Activated naive CD4-positive, alpha-beta T cell treated with anti-CD3 and anti-CD28 coated beads, Interleukin-2, amount 50 U/mL, for 24 hours (primary cell): ENCODE results near the gene PPP4R2.

Experiments used
- H3K27ac Mint-ChIP-seq: one replicate; pipeline ENCODE4 v1.8.0; 2021; ENCODE audit warnings: mild to moderate bottlenecking, mixed read lengths
- H3K27me3 Mint-ChIP-seq: one replicate; pipeline ENCODE4 v1.8.0; 2021; ENCODE audit warnings: mixed read lengths
- H3K36me3 Mint-ChIP-seq: one replicate; pipeline ENCODE4 v1.8.0; 2021; ENCODE audit warnings: mixed read lengths
- H3K4me1 Mint-ChIP-seq: one replicate; pipeline ENCODE4 v1.8.0; 2021; ENCODE audit warnings: mixed read lengths
- H3K4me3 Mint-ChIP-seq: one replicate; pipeline ENCODE4 v1.8.0; 2021; ENCODE audit warnings: mild to moderate bottlenecking, mixed read lengths
- H3K9me3 Mint-ChIP-seq: one replicate; pipeline ENCODE4 v1.8.0; 2021; ENCODE audit warnings: mixed read lengths

Gene PPP4R2

DNA sequence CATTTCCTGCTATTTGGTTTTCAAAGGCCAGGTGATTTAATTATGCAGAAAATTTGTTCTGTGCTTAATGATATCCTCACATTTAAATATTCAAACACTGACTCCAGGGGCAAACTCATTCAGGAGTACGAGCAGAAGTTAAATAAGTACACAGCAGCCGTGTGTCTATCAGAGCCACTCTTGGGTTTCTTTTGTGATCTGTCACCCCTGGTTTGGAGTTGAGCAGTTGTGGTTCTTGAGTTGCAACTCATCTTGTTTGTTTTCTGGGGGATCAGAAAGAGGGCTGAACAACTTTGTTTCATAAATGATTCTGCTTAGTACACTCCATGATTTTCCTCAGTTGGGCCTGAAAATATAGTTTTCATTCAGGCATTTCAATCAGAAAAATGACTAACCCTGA lies 25.7 kb upstream of the PPP4R2 start:
- H3K9me3 Mint-ChIP-seq = no peaks in the 10 kb centered on the region
- H3K27ac Mint-ChIP-seq = no peak overlapping the region
- no peaks in the 10 kb centered on the region for H3K27me3 Mint-ChIP-seq
- H3K4me3 Mint-ChIP-seq = no peak overlapping the region
- H3K36me3 Mint-ChIP-seq = no peaks in the 10 kb centered on the region
- H3K4me1 Mint-ChIP-seq = peaks cover 5% of the 10 kb centered on the region

DNA sequence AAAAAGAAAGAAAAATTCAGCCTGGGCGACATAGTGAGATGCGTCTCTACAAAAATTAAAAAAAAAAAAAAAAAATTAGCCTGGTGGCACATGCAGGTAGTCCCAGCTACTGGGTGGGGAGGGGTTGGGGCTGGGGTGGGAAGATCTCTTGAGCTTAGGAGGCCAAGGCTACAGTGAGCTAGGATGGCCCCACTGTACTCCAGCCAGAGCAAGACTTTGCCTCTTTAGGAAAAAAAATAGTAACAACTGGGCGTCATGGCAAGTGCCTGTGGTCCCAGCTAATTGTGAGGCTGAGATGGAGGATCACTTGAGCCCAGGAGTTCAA lies 23.9 kb upstream of the PPP4R2 start:
- H3K4me1 Mint-ChIP-seq = peaks cover 7% of the 10 kb centered on the region
- no peaks in the 10 kb centered on the region for H3K36me3 Mint-ChIP-seq
- no peaks in the 10 kb centered on the region for H3K27me3 Mint-ChIP-seq
- H3K27ac Mint-ChIP-seq = no peak overlapping the region
- no peaks in the 10 kb centered on the region for H3K9me3 Mint-ChIP-seq
- no peak overlapping the region for H3K4me3 Mint-ChIP-seq

DNA sequence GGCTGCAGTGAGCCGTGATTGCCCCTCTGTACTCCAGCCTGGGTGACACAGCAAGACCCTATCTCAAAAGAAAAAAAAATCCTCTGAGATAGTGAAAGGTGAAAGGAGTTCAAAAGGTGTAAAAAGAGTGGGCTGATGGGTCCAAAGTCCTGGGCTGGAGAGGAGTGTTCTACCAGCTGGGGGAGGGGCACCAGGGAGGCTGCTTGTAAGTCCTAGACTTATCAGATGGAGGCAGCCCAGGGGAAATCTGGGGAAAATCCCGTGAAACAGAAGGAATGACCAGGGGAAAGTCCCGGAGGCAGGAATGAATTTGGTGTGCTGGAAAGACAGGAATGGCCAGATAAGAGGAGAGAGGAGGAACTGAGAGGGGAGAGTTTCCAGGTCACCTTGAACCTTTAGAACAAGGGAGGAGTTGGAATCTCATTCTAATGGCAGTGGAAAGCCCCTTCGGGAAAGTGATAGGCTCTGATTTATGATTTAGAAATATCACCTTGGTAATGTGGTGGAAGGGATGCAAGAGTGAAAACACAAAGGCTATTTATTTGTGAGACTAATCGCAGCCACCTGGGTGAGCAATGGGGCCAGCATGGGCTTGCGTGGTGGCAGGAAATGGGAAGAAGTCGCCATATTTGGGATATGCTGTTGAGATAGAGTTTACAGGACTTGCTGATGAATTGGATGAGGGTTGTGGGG lies 23.4 kb upstream of the PPP4R2 start:
- Mint-ChIP-seq H3K4me3 (no peak overlapping the region), H3K27ac (no peak overlapping the region), H3K9me3 (no peaks in the 10 kb centered on the region), H3K4me1 (peaks cover 7% of the 10 kb centered on the region), H3K27me3 (no peaks in the 10 kb centered on the region), H3K36me3 (no peaks in the 10 kb centered on the region)

DNA sequence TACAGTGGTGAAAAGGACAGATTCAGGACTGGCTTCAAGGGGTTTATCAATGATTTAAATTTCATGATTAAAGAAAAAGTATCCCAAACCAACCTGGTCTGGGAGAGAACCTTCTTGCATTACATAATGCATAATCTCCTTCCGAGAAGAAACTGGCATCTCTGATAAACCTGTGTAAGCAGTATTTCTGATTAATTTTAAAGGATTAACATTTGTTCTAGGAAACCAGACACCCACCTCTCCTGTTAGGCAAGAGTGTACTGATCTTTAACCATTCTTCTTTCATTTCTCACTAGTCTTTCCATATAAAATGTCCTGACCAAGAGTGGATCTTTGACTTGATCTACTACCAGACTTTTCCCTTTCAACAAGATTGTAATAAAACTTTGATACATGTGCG lies 22.8 kb upstream of the PPP4R2 start:
- Mint-ChIP-seq H3K9me3 (no peaks in the 10 kb centered on the region), H3K27me3 (no peaks in the 10 kb centered on the region), H3K36me3 (no peaks in the 10 kb centered on the region), H3K4me3 (no peak overlapping the region), H3K4me1 (peaks cover 7% of the 10 kb centered on the region), H3K27ac (no peak overlapping the region)

DNA sequence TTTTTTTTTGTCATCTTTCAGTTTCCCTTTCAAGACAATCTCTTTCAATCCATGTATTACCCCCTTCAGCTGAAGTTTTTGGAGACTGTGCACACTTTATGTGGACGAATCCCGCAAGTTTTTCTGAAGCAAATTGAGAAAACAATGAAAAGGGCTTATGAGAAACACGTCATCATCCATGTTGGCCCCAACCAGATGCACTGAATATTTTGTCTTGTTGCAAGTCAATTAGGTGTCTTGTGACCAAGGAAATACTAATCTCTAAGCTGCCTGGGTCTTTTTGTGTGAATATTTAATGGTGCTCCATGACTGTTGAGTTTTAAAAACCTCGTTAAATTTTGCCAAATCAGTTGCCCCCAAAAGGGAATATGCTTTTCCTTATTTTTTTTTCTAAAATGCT lies 21.7 kb upstream of the PPP4R2 start:
- Mint-ChIP-seq H3K9me3 (no peaks in the 10 kb centered on the region), H3K4me3 (no peak overlapping the region), H3K27me3 (peaks cover 1% of the 10 kb centered on the region), H3K27ac (no peak overlapping the region), H3K4me1 (peaks cover 7% of the 10 kb centered on the region), H3K36me3 (peaks cover 1% of the 10 kb centered on the region)

DNA sequence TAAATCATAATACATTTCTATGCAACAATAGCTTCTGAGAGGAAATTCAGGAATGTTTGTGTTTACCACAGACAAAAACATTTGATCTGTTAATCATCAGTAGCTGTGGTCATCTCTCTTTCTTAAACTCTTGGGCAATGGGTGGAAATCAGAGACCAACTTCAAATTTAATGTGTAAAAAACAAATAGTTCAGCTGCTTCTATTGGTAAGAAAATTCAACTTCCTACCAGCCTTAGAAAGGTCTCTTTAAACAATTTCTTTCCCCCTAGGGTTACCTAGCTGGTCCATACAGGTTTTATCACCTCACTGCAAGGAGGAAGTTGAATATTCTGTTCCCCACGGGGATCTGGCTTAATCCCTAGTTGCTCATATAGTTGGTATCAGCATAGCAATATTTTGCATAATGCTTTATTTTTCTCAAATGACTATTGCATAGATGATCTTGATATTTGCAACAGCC lies 20.3 kb upstream of the PPP4R2 start:
- H3K27me3 Mint-ChIP-seq = peaks cover 2% of the 10 kb centered on the region
- H3K4me3 Mint-ChIP-seq = no peak overlapping the region
- peaks cover 2% of the 10 kb centered on the region for H3K36me3 Mint-ChIP-seq
- no peaks in the 10 kb centered on the region for H3K9me3 Mint-ChIP-seq
- H3K27ac Mint-ChIP-seq = no peak overlapping the region
- H3K4me1 Mint-ChIP-seq = peaks cover 7% of the 10 kb centered on the region

DNA sequence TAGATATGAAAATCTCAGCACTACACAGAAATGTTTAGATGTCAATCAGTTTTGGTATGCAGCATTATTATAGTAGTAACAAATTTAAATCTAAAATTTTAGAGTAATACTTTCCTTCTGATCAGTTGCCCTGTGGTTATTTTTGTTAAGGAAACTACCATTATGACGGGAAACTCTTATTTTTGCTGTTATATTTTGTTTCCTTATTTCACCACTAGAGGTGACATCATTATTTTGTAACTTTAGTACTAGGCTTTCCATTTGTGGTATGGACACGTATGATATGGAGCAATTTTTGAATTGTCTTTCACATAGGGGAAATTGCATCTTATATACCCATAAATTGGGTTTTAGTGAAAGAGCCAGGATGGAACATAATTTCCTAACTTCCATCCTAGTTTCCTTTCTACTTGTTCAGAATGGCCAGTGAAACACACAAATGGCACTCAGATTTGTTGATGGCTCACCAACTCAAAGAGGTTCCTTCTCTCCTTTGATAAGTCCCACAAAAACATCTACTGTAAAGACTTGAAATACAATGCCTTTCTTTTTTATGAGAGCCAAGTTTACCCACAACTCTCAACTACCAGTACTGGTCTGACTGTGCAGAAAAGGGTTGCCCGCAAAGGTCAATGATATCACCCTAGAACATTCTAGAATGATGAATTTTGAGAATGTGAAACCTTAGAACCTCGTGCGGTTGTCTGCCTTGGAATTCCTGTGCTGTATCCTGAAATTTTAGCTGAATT lies 19.4 kb upstream of the PPP4R2 start:
- H3K27me3 Mint-ChIP-seq = peaks cover 2% of the 10 kb centered on the region
- H3K36me3 Mint-ChIP-seq = peaks cover 2% of the 10 kb centered on the region
- H3K4me3 Mint-ChIP-seq = no peak overlapping the region
- H3K27ac Mint-ChIP-seq = no peak overlapping the region
- H3K4me1 Mint-ChIP-seq = peaks cover 7% of the 10 kb centered on the region
- no peaks in the 10 kb centered on the region for H3K9me3 Mint-ChIP-seq

DNA sequence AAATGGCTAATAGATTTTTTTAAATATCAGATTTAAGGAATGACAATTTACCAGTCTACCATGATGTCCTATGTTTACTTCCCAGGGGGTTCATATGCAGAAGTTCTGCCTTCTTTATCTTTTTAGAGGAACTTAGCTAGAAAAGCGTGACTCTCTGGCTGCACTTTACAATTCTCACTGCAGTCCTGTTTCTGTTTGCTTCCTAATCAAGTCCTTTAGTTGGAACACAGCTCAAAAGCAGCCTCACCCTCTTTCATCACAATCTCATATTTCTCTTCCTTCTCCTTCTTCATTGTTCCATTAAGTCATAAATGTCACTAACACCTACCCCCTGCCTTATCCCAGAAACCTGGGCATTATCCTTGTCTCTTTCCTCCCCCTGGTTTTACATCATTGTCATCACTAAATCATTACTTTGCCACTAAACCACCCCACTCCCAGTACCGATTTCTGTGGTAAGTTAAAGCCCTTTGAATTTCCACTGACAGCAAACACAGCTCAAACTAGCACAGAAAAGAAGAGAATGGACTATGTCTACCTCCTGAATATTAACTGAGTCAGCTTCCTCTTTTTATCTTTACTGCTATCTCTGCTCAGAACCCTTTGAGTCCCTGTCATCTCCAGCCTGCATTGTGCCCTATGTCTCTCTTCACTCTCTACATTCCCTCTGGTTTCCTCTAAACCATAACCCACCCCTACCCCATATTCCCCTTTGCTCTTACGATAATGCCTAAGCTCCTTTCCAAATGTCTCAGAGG lies 13.8 kb upstream of the PPP4R2 start:
- H3K9me3 Mint-ChIP-seq = peaks cover 4% of the 10 kb centered on the region
- H3K4me3 Mint-ChIP-seq = no peak overlapping the region
- H3K36me3 Mint-ChIP-seq = peaks cover 4% of the 10 kb centered on the region
- peaks cover 2% of the 10 kb centered on the region for H3K27me3 Mint-ChIP-seq
- no peaks in the 10 kb centered on the region for H3K4me1 Mint-ChIP-seq
- no peak overlapping the region for H3K27ac Mint-ChIP-seq

DNA sequence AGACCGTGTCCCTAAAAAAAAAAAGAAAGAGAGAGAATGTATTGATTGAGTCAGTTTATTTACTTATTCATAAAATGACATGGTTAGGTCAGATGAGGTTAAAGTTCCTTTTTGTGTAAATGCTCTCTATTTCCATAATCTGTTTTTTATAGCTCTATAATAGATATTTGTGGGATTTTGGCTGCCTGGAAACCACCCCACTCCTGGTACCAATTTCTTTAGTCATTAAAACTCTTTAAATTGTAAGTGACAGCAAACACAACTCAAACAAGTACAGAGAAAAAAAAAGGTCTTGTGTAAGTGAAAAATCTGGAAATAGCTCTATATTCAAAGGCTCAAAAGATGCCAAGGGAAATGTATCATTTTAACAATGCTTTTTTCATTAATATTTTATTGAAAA lies 11.0 kb upstream of the PPP4R2 start:
- Mint-ChIP-seq H3K4me3 (no peak overlapping the region), H3K27me3 (no peaks in the 10 kb centered on the region), H3K9me3 (peaks cover 4% of the 10 kb centered on the region), H3K4me1 (no peaks in the 10 kb centered on the region), H3K27ac (no peak overlapping the region), H3K36me3 (peaks cover 2% of the 10 kb centered on the region)

DNA sequence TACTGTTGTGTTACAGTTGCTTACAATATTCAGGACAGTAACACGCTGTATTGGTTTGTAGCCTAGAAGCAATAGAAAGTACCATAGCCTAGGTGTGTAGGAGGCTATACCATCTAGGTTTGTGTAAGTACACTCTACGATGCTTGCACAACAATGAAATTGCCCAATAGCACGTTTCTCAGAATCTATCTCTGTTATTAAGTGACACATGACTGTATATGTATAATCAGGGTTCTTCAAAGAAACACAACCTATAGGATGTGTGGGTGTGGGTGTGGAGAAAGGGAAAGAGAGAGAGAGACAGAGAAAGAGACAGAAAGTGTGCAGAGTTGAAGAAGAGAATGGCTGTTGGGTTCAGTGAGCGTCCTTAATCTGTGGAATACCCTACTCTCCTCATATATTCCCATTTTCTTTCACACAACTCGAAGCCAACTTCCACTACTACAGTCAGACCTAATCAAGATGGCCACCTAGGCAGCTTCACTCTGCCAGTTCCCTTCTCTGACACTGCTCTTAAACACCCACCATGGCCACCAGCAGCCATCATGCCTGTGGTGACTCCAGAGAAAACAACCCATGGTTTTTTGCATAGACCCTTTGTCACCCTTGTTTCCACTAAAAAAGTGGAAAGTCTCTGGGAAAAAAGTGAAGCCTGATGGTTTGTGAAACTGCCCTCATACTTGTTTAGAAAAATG lies 5.8 kb upstream of the PPP4R2 start:
- Mint-ChIP-seq H3K36me3 (no peaks in the 10 kb centered on the region), H3K27me3 (no peaks in the 10 kb centered on the region), H3K27ac (no peak overlapping the region), H3K4me3 (no peak overlapping the region), H3K4me1 (no peaks in the 10 kb centered on the region), H3K9me3 (peaks cover 4% of the 10 kb centered on the region)

DNA sequence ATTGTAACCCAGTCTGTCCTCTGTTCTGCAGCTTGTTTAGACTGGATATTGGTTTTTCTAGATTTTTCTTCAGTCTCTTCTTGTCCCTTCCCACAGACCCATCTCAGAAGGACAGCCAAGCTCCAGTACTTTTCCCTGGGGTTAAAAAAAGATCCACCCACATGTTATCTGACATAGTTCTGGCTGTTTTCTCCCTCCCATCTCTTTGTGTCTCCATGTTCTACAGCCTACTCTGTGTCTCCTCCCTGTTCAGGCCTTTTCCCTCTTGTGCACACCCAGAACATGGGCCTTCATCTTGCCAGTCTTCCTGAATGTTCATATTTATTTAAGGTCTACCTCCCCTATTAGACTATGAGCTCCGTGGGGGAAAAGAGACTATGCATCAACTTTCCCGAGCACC lies 5.1 kb upstream of the PPP4R2 start:
- no peaks in the 10 kb centered on the region for H3K27me3 Mint-ChIP-seq
- H3K4me1 Mint-ChIP-seq = no peaks in the 10 kb centered on the region
- no peaks in the 10 kb centered on the region for H3K36me3 Mint-ChIP-seq
- no peaks in the 10 kb centered on the region for H3K9me3 Mint-ChIP-seq
- H3K27ac Mint-ChIP-seq = no peak overlapping the region
- H3K4me3 Mint-ChIP-seq = no peak overlapping the region

DNA sequence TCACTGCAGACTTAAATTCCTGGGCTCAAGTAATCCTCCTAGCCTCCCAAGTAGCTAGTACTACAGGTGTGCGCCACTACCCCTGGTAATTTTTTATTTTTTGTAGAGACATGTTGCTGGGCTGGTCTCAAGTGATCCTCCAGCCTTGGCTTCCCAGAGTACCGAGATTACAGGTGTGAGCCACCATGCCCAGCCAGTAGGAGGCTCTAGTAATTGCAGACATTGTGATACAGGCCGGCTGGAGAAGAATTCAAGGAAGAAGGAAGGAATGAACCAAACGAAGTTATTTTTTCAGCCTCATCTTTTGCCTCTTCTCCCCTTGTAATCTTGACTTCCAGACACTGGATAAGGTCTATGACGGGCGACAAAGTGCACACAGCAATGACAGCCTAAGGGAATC lies 3.2 kb upstream of the PPP4R2 start:
- peaks cover 10% of the 10 kb centered on the region for H3K4me1 Mint-ChIP-seq
- no peaks in the 10 kb centered on the region for H3K9me3 Mint-ChIP-seq
- no peak overlapping the region for H3K4me3 Mint-ChIP-seq
- H3K27ac Mint-ChIP-seq = no peak overlapping the region
- H3K36me3 Mint-ChIP-seq = peaks cover 4% of the 10 kb centered on the region
- no peaks in the 10 kb centered on the region for H3K27me3 Mint-ChIP-seq

DNA sequence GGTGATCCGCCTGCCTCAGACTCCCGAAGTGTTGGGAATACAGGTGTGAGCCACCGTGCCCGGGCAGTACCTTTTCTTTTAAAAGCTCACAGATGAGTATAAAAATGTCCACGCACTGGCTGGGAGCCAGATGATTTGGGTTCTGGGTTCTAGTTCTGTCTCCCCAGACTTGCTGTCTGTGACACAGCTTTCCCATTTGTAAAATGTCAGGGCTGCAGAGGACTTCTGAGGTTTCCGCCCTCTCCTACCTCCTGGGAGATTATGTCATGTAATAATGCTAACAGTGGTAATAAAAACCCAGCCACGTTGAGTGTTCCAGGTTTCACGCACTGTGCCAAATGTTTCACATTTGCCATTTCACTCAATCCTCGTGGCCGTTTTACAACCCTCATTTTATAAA lies 1.3 kb upstream of the PPP4R2 start:
- H3K4me1 Mint-ChIP-seq = peaks cover 30% of the 10 kb centered on the region
- peak overlapping the region; percentile 61 for H3K4me3 Mint-ChIP-seq
- H3K9me3 Mint-ChIP-seq = no peaks in the 10 kb centered on the region
- peaks cover 11% of the 10 kb centered on the region for H3K36me3 Mint-ChIP-seq
- H3K27me3 Mint-ChIP-seq = no peaks in the 10 kb centered on the region
- H3K27ac Mint-ChIP-seq = no peak overlapping the region

DNA sequence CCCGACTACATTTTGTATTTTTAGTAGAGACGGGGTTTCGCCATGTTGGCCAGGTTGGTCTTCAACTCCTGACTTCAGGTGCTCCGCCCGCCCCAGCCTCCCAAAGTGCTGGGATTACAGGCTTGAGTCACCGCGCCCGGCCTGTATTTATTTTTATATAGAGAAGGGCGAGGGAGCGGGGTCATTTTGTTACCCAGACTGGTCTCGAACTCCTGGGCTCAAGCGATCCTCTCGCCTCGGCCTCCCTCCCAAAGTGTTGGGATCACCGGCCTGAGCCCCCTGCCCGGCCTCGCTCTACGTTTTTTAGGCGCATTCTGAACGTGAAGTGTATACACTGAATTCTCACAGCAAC lies 514 bp upstream of the PPP4R2 start:
- peak overlapping the region; percentile 92 for H3K4me3 Mint-ChIP-seq
- H3K4me1 Mint-ChIP-seq = peaks cover 37% of the 10 kb centered on the region
- H3K27me3 Mint-ChIP-seq = no peaks in the 10 kb centered on the region
- peaks cover 16% of the 10 kb centered on the region for H3K36me3 Mint-ChIP-seq
- H3K9me3 Mint-ChIP-seq = no peaks in the 10 kb centered on the region
- peak overlapping the region; percentile 79 for H3K27ac Mint-ChIP-seq

DNA sequence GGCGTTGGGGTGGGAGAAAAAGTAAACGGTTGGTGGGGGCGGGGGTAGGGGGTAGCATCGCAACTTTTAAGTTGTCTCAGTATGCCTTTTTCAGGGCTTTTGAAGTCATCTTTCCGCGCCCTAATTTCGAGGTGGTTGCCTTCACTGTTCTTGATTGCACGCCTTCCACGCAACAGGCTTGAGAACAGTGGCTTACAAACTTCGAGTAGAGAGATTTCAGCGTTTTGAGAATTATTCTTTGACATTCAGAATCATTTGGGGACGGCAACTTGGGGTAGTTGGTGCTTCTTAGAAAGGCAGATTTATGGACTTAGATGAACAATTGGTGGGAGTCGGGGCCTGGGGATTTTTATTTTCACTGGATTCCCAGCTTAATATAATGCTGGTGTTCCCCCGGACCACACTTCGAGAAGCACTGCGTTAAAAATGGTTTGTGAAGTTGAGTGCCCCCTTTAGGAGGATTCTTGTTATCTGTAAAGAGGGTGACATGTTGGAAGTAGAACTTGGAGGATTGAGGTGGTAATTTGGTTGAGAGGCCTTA lies 880 bp downstream of the PPP4R2 start:
- H3K27ac Mint-ChIP-seq = peak overlapping the region; percentile 88
- peak overlapping the region; percentile 92 for H3K4me3 Mint-ChIP-seq
- no peaks in the 10 kb centered on the region for H3K27me3 Mint-ChIP-seq
- H3K4me1 Mint-ChIP-seq = peaks cover 49% of the 10 kb centered on the region
- H3K36me3 Mint-ChIP-seq = peaks cover 20% of the 10 kb centered on the region
- no peaks in the 10 kb centered on the region for H3K9me3 Mint-ChIP-seq
